ENCODE results near the gene RASL11A.
"Not testable (repeated sequence)": the region's sequence is repeated elsewhere in the genome, so short reads cannot be mapped to it uniquely, and the experiment has no call there.

Gene RASL11A

GRCh38 chr13:27300406-27300805 lies 29.8 kb downstream of the RASL11A start:
- not testable (repeated sequence) for DNase-seq (ENCODE audit: low read depth, low spot score)

- DNase-seq (ENCODE audit: low read depth, low spot score) = no peak
Measured at GRCh38 chr13:27300941-27301586, 30.4 kb downstream of the RASL11A start.

- no peak for DNase-seq (ENCODE audit: low read depth, low spot score)
Measured at GRCh38 chr13:27302643-27303262, 32.1 kb downstream of the RASL11A start.

- no peak for DNase-seq (ENCODE audit: low read depth, low spot score)
Measured at GRCh38 chr13:27304099-27304498, 33.5 kb downstream of the RASL11A start.

GRCh38 chr13:27304611-27305010 lies 34.0 kb downstream of the RASL11A start:
- DNase-seq (ENCODE audit: low read depth, low spot score) = no peak

GRCh38 chr13:27306364-27306763 lies 35.7 kb downstream of the RASL11A start:
- DNase-seq (ENCODE audit: low read depth, low spot score) = no peak

- DNase-seq (ENCODE audit: low read depth, low spot score) = no peak
Measured at GRCh38 chr13:27308941-27309340, 38.3 kb downstream of the RASL11A start.

GRCh38 chr13:27309401-27309958 lies 38.9 kb downstream of the RASL11A start:
- DNase-seq (ENCODE audit: low read depth, low spot score) = no peak

- no peak for DNase-seq (ENCODE audit: low read depth, low spot score)
Measured at GRCh38 chr13:27309967-27310598, 39.5 kb downstream of the RASL11A start.

GRCh38 chr13:27310946-27311345 lies 40.3 kb downstream of the RASL11A start:
- no peak for DNase-seq (ENCODE audit: low read depth, low spot score)

GRCh38 chr13:27311518-27312210 lies 41.0 kb downstream of the RASL11A start:
- DNase-seq (ENCODE audit: low read depth, low spot score) = no peak

- no peak for DNase-seq (ENCODE audit: low read depth, low spot score)
Measured at GRCh38 chr13:27313770-27314169, 43.1 kb downstream of the RASL11A start.

GRCh38 chr13:27319404-27319803 lies 48.8 kb downstream of the RASL11A start:
- DNase-seq (ENCODE audit: low read depth, low spot score) = no peak

- DNase-seq (ENCODE audit: low read depth, low spot score) = no peak
Measured at GRCh38 chr13:27321468-27322431, 51.1 kb downstream of the RASL11A start.

GRCh38 chr13:27322443-27322842 lies 51.8 kb downstream of the RASL11A start:
- not testable (repeated sequence) for DNase-seq (ENCODE audit: low read depth, low spot score)
